WTC11 (cell line): ENCODE measurements around the gene NEU2. TPM values are rescaled to one million over a fixed set of nuclear protein-coding genes. Genes with fewer than 3 reads are reported as not detected.

Experiments
- ATAC-seq: fragments of 200-7000 bp; cut with Tn5 transposase; 2 replicates; pipeline ENCODE4 v1.10.0; 2021; ENCODE audit warnings: mild to moderate bottlenecking, moderate library complexity
- CTCF ChIA-PET: fragments of 300-600 bp; sonication (Branson Sonifier 250); formaldehyde crosslinking; loops from one replicate; lab custom pipeline; 2021; ENCODE audit warnings: antibody characterized with exemption; lab: Charles Lee
- POLR2A ChIA-PET: fragments of 350-600 bp; sonication (Branson Sonifier 250); formaldehyde crosslinking; loops from one replicate; lab custom pipeline; 2021; ENCODE audit warnings: antibody characterized with exemption; lab: Charles Lee
- DNase-seq: peaks from one replicate; pipeline ENCODE4 v3.0.0; 2021; ENCODE audit warnings: low spot score
- H3K27ac Mint-ChIP-seq: 2 replicates; pipeline ENCODE4 v1.8.0; 2021; ENCODE audit warnings: mixed read lengths
- H3K27me3 Mint-ChIP-seq: 2 replicates; pipeline ENCODE4 v1.8.0; 2021; ENCODE audit warnings: low read depth, mild to moderate bottlenecking, moderate library complexity, mixed read lengths
- H3K36me3 Mint-ChIP-seq: 2 replicates; pipeline ENCODE4 v1.8.0; 2021; ENCODE audit warnings: mixed read lengths
- H3K4me1 Mint-ChIP-seq: 2 replicates; pipeline ENCODE4 v1.8.0; 2022; ENCODE audit warnings: mixed read lengths
- H3K4me3 Mint-ChIP-seq: 2 replicates; pipeline ENCODE4 v1.8.0; 2021; ENCODE audit warnings: mild to moderate bottlenecking, moderate library complexity, mixed read lengths
- H3K9me3 Mint-ChIP-seq: 2 replicates; pipeline ENCODE4 v1.8.0; 2021; ENCODE audit warnings: mixed read lengths
- ATF2 ChIP-seq: sonication (generic); formaldehyde crosslinking; IDR thresholded peaks from 2 replicates; pipeline ENCODE4 v1.8.1; 2022; ENCODE audit warnings: low read depth, missing genetic modification reagents, borderline replicate concordance
- IRF2 ChIP-seq: sonication (generic); formaldehyde crosslinking; IDR thresholded peaks from 2 replicates; pipeline ENCODE4 v1.8.0; 2022; ENCODE audit warnings: low read depth, missing genetic modification reagents, borderline replicate concordance
- JAZF1 ChIP-seq: fragments of 250-450 bp; sonication (Bioruptor Pico); IDR thresholded peaks from 2 replicates; pipeline ENCODE4 v1.9.0; 2021; ENCODE audit warnings: moderate library complexity, mild to moderate bottlenecking, inconsistent platforms
- JUN ChIP-seq: sonication (generic); formaldehyde crosslinking; IDR thresholded peaks from 2 replicates; pipeline ENCODE4 v1.8.0; 2023; ENCODE audit warnings: mild to moderate bottlenecking, missing genetic modification reagents
- NFE2L1 ChIP-seq: sonication (generic); formaldehyde crosslinking; IDR thresholded peaks from 2 replicates; pipeline ENCODE4 v1.8.1; 2023; ENCODE audit warnings: missing genetic modification reagents
- NFYB ChIP-seq: sonication (generic); formaldehyde crosslinking; conservative IDR thresholded peaks from 2 replicates; pipeline ENCODE4 v1.8.0; 2022; ENCODE audit warnings: low read depth, missing genetic modification reagents
- NR1H2 ChIP-seq: sonication (generic); formaldehyde crosslinking; IDR thresholded peaks from 2 replicates; pipeline ENCODE4 v1.9.0; 2021; ENCODE audit warnings: mild to moderate bottlenecking, moderate library complexity, missing genetic modification reagents
- PREB ChIP-seq: sonication (generic); formaldehyde crosslinking; IDR thresholded peaks from 2 replicates; pipeline ENCODE4 v1.8.1; 2022; ENCODE audit warnings: mild to moderate bottlenecking, missing genetic modification reagents, moderate library complexity, borderline replicate concordance
- TCF7 ChIP-seq: sonication (generic); formaldehyde crosslinking; IDR thresholded peaks from 2 replicates; pipeline ENCODE4 v1.8.0; 2022; ENCODE audit warnings: mild to moderate bottlenecking, low read depth, missing genetic modification reagents, moderate library complexity
- TEAD1 ChIP-seq: sonication (generic); formaldehyde crosslinking; IDR thresholded peaks from 2 replicates; pipeline ENCODE4 v1.8.0; 2022; ENCODE audit warnings: mild to moderate bottlenecking, missing genetic modification reagents
- USF2 ChIP-seq: sonication (generic); formaldehyde crosslinking; IDR thresholded peaks from 2 replicates; pipeline ENCODE4 v1.8.1; 2023; ENCODE audit warnings: mild to moderate bottlenecking, missing genetic modification reagents, moderate library complexity
- ZNF138 ChIP-seq: sonication (generic); formaldehyde crosslinking; conservative IDR thresholded peaks from 2 replicates; pipeline ENCODE4 v1.8.1; 2022; ENCODE audit warnings: mild to moderate bottlenecking, moderate library complexity, missing genetic modification reagents
- ZNF219 ChIP-seq: sonication (generic); formaldehyde crosslinking; IDR thresholded peaks from 2 replicates; pipeline ENCODE4 v1.8.0; 2023; ENCODE audit warnings: missing genetic modification reagents, mild to moderate bottlenecking, borderline replicate concordance
- ZNF396 ChIP-seq: fragments of 250-450 bp; sonication (Bioruptor Pico); IDR thresholded peaks from 2 replicates; pipeline ENCODE4 v1.8.0; 2021; ENCODE audit warnings: mild to moderate bottlenecking, moderate library complexity, borderline replicate concordance
- ZNF425 ChIP-seq: fragments of 250-450 bp; sonication (Bioruptor Pico); conservative IDR thresholded peaks from 2 replicates; pipeline ENCODE4 v1.9.0; 2021; ENCODE audit warnings: mild to moderate bottlenecking
- ZNF532 ChIP-seq: fragments of 250-450 bp; sonication (Bioruptor Pico); IDR thresholded peaks from 2 replicates; pipeline ENCODE4 v1.9.0; 2021; ENCODE audit warnings: mild to moderate bottlenecking, borderline replicate concordance
- total RNA-seq: library from RNA; stranded (reverse); gene quantifications from 3 replicates; pipeline ENCODE4 v1.2.3, GENCODE V29; 2021
- TF ChIP-seq, protein P1 (sequence below): sonication (generic); formaldehyde crosslinking; IDR thresholded peaks from 2 replicates; pipeline ENCODE4 v1.8.0; 2022; ENCODE audit warnings: mild to moderate bottlenecking, missing genetic modification reagents

Gene NEU2
- total RNA-seq, 1 experiment from 2014 or later: not detected

GRCh38 chr2:233055362-233055761 lies 22.9 kb downstream of the NEU2 start (continued):
- TF ChIP-seq PREB (CRISPR knock-in tag) (no peak), ZNF219 (CRISPR knock-in tag) (no peak)
- TF ChIP-seq, all 79 proteins: peak for 0

GRCh38 chr2:233056961-233057605 lies 24.6 kb downstream of the NEU2 start:
- H3K9me3 Mint-ChIP-seq: no peaks in the 10 kb centered on the region
- H3K4me1 Mint-ChIP-seq: peaks cover 26% of the 10 kb centered on the region
- H3K27me3 Mint-ChIP-seq: peaks cover 7% of the 10 kb centered on the region
- no peaks in the 10 kb centered on the region for H3K36me3 Mint-ChIP-seq
- TF ChIP-seq NR1H2 (CRISPR knock-in tag): no peak
- no peak for TF ChIP-seq NFYB (CRISPR knock-in tag)
- no peak for TF ChIP-seq ZNF532 (CRISPR knock-in tag)
- no peak for TF ChIP-seq JUN (CRISPR knock-in tag)
- TF ChIP-seq, protein P1, sequence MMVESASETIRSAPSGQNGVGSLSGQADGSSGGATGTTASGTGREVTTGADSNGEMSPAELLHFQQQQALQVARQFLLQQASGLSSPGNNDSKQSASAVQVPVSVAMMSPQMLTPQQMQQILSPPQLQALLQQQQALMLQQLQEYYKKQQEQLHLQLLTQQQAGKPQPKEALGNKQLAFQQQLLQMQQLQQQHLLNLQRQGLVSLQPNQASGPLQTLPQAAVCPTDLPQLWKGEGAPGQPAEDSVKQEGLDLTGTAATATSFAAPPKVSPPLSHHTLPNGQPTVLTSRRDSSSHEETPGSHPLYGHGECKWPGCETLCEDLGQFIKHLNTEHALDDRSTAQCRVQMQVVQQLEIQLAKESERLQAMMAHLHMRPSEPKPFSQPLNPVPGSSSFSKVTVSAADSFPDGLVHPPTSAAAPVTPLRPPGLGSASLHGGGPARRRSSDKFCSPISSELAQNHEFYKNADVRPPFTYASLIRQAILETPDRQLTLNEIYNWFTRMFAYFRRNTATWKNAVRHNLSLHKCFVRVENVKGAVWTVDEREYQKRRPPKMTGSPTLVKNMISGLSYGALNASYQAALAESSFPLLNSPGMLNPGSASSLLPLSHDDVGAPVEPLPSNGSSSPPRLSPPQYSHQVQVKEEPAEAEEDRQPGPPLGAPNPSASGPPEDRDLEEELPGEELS (CRISPR knock-in tag): no peak
- TF ChIP-seq IRF2: no peak
- TF ChIP-seq ATF2: no peak
- no peak for TF ChIP-seq ZNF138 (CRISPR knock-in tag)
- no peak for TF ChIP-seq JAZF1 (CRISPR knock-in tag)
- TF ChIP-seq TEAD1 (CRISPR knock-in tag): no peak
- no peak for TF ChIP-seq TCF7
- TF ChIP-seq ZNF396 (CRISPR knock-in tag): no peak
- no peak for TF ChIP-seq NFE2L1
- no peak for TF ChIP-seq ZNF219 (CRISPR knock-in tag)
- no peak for TF ChIP-seq USF2 (CRISPR knock-in tag)
- no peak for TF ChIP-seq ZNF425 (CRISPR knock-in tag)
- ChIA-PET POLR2A (no interaction called here), CTCF (no interaction called here)
- ATAC-seq (no peak), DNase-seq (no peak)
- no peak overlapping the region for H3K27ac Mint-ChIP-seq
- H3K4me3 Mint-ChIP-seq: no peak overlapping the region
